Inflammatory macrophage treated with lipopolysaccharide for 4 hours (primary cell): ENCODE results near the gene SHANK1.
A peak's percentile ranks its signal among the peaks of the same experiment; 100 is the strongest.
"Not testable (repeated sequence)": the region's sequence is repeated elsewhere in the genome, so short reads cannot be mapped to it uniquely, and the experiment has no call there.

ENCODE experiments used
- DNase-seq: peaks from one replicate; pipeline ENCODE4 v3.0.0-alpha.2; 2020

SHANK1 gene

DNA sequence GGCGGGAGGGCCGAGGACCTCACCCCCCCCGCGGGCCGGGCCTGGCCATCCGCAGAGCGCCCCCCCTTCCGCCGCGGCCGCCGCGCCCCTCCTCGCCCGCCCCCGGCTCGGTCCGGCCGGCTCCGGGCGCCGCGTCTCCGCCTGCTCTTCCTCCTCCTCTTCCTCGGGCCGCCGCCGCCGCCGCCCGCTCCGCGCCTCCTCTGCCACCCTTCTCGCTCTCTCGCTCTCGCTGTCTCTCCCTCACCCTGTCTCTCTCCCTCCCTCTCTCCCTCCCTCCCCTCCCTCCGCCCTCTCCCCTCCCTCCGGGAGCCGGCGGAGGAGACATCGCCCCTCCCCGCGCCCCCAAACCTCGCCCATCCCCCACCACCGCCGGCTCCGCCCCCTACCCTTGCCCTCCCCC lies at the start of gene SHANK1:
SHANK1 (minus strand) TSS at position 237 of the 400 bp plus-strand sequence. CDS start 2,883 bp downstream, outside the sequence.
- no peak for DNase-seq

DNA sequence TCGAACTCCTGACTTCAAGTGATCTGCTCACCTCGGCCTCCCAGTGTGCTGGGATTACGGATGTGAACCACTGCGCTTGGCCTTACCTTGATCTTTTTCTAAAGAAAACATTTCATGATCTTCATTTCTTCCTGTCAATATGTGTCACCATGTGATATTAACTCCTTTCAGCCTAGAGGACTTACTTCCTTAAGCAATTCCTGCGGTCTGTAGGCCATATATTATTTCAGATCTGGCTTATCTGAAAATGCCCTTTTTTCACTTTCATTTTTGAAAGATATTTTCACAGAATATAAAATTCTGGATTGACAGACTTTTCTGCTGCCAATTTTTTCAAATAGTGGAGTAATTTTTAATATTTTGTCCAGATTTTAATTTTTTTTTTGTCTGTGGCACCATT lies 48.7 kb upstream of the SHANK1 start:
- no peak for DNase-seq

DNA sequence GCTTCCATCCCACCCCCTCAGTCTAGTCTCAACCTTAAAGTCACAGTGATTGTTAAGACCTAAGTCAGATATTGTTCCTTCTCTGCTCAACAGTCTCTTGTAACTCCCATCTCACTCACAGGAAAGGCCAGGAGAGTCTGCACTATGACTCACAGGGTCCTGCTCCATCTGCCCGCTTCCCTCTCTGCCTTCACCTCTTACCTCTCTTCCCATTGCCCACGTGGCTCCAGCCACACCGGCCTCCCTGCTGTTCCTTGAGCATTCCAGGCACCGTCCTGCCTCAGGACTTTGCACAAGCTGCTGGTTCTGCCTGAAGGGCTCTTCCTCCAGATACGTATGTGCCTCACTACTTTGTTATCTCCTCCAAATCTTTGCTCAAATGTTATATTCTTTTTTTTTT lies 47.7 kb upstream of the SHANK1 start:
- not testable (repeated sequence) for DNase-seq

DNA sequence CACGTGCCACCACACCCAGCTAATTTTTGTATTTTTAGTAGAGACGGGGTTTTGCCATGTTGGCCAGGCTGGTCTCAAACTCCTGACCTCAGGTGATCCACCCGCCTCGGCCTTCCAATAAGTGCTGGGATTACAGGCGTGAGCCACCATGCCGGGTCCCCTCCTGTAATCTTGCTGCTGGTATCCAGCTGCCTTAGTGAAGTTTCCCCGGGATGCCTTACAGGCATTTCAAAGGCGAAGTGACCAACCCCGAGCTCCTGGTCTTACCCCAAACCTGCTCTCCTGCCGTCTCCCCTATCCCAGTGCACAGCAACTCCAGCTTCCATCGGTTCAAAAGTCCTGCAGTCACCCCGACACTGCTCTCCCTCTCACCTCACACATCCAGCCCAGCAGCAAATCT lies 47.1 kb upstream of the SHANK1 start:
- not testable (repeated sequence) for DNase-seq

DNA sequence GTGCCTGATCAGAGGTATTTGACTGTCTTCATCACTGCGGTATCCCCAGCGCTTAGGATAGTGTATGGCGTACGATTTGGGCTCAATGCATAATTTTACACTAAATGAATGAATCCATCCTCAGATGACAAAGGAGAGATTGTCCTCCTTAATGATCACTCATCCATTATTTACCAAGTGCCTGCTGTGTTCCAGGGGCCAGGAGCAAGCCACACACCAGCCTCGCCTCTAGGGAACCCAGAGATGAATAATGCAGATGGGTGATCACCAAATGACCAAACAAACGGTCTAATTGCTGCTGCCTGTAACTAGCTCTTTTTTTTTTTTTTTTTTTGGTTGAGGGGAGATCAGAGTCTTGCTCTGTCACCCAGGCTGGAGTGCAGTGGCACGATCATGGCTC lies 44.8 kb upstream of the SHANK1 start:
- DNase-seq = no peak

DNA sequence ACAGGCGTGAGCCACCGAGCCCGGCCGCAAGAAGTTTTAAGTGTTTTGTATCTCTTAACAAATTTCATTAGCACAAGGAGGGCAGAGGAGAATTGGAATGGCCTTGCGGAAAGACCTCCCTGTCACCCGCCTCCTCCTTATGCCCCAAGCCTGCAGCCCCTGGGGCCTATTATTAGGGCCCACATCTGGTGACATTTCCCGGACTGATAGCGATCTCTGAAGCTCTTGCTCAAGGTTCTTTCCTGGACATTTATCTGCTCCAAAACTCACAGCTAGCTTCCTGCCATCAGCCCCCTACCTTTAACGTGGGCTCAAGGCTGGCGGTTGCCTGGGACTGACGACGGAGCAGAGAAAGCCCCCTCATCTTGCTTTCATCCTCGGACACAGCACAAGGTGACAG lies 43.9 kb upstream of the SHANK1 start:
- not testable (repeated sequence) for DNase-seq

DNA sequence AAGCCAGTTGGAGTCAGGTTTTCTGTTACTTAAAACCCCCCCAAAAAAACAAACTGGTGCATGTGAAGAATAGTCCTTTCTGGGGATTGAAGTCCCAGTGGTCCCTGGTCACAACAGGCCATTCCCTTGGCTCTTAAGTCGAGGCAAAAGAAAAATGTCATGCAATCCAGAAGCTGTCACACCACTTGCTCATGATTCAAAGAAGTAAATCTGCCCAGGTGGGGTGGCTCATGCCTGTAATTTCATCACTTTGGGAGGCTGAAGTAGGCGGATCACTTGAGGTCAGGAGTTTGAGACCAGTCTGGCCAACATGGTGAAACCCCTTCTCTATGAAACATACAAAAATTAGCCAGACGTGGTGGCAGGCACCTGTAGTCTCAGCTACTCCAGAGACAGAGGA lies 41.9 kb upstream of the SHANK1 start:
- not testable (repeated sequence) for DNase-seq

DNA sequence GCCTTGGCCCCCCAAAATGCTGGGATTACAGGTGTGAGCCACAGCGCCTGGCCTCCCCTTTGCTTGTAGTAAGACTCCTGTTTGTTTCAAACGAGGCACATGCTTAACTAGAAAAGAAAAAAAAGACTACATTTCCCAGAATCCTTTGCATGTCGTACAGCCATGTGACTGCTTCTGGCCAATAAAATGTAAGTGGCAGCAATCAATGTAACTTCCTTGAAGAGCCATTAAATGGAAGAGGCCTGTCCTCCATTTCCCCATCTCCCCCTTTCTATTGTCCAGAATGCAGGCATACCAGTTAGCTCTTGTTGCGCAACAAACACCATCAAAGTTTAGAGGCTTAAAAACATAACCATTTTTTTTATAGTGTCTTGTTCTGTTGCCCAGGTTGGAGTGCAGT lies 40.3 kb upstream of the SHANK1 start:
- peak; percentile 7 for DNase-seq

DNA sequence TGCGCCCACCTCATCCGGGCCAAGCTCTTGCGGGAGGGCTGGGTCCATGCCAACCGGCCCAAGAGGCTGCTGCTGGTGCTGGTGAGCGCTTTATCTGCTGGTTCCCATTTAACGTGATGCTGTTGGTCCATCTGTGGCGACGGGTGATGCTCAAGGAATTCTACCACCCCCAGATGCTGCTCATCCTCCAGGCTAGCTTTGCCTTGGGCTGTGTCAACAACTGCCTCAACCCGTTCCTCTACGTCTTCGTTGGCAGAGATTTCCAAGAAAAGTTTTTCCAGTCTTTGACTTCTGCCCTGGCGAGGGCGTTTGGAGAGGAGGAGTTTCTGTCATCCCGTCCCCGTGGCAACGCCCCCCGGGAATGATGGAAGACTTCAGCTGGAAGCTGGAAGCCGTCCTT lies 39.5 kb upstream of the SHANK1 start:
- DNase-seq = not testable (repeated sequence)

DNA sequence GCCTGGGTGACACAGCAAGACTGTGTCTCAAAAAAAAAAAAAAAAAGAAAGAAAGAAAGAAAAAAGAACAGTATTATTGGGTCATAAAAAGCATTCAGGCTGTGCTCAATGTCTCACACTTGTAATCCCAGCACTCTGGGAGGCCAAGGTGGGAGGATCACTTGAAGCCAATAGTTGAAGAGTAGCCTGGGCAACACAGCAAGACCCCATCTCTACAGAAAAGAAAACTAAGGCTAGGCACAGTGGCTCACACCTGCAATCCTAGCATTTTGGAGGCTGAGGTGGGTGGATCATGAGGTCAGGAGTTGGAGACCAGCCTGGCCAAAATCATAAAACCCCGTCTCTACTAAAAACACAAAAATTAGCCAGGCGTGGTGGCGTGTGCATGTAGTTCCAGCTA lies 38.0 kb upstream of the SHANK1 start:
- not testable (repeated sequence) for DNase-seq

DNA sequence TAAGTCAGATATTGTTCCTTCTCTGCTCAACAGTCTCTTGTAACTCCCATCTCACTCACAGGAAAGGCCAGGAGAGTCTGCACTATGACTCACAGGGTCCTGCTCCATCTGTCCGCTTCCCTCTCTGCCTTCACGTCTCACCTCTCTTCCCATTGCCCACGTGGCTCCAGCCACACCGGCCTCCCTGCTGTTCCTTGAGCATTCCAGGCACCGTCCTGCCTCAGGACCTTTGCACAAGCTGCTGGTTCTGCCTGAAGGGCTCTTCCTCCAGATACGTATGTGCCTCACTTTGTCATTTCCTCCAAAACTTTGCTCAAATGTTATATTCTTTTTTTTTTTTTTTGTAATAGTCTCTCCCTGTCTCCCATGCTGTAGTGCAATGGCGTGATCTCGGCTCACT lies 36.6 kb upstream of the SHANK1 start:
- DNase-seq = not testable (repeated sequence)

DNA sequence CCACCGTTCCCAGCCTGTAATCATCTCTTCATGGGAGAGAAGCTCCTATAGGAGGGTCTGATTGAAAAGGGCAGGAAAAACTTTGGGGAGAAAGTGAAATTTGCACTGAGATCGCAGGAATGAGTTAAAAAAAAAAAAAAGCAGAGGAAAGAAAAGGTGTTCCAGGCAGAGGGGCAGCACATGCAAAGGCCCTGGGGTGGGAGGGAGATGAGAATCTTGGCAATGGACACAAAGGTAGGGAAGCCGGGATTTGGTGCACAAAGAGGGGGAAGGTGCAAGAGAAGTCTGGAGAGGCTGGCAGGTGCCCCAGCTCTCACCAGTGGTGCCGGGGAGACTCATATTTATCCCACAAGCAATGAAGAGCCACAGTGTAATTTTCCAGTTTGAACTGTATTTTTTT lies 34.3 kb upstream of the SHANK1 start:
- DNase-seq = no peak

DNA sequence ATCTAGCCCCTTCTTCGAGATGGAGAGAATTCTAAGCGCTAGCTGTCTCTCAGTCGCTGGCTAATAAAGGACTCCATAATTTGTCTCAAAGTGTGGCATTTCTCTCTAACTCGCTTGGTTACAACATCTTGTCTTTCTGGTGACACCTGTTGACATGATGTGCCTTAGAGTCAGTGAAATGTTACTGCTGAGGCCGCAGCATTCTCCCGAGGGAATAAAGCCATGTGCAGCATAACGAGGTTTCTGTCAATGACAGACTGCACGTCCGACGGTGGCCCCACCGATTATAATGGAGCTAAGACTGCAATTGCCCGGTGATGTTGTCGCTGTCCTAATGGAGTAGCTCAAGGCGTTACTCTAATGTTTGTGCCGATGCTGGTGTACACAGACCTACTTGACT lies 30.4 kb upstream of the SHANK1 start:
- DNase-seq = no peak

DNA sequence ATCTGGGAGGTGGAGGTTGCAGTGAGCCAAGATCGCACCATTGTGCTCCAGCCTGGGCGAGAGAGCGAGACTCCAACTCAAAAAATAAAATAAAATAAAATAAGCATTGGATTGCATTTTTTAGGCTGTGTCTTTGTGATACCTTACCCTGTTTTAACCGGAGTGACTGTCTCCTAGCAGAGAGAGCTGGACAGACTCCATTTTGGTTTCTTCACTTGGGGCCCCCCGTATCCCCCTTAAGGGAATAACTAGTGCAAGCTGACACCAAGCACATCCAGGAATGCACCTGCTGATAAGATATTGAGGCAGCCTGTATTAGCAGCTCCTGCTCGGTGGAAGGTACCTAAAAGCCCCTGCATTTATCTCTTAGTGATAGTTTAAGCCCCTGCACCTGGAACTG lies 29.9 kb upstream of the SHANK1 start:
- DNase-seq = no peak

DNA sequence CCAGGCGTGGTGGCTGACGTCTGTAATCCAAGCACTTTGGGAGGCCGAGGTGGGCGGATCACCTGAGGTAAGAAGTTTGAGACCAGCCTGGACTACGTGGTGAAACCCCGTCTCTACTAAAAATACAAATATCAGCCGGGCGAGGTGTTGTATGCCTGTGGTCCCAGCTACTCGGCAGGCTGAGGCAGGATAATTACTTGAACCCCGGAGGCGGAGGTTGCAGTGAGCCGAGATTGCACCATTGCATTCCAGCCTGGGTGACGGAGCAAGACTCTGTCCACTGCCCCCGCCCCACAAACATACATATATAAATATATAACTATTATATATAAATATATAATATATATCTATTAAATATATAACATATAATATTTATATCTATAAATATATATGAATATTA lies 27.5 kb upstream of the SHANK1 start:
- DNase-seq = not testable (repeated sequence)

DNA sequence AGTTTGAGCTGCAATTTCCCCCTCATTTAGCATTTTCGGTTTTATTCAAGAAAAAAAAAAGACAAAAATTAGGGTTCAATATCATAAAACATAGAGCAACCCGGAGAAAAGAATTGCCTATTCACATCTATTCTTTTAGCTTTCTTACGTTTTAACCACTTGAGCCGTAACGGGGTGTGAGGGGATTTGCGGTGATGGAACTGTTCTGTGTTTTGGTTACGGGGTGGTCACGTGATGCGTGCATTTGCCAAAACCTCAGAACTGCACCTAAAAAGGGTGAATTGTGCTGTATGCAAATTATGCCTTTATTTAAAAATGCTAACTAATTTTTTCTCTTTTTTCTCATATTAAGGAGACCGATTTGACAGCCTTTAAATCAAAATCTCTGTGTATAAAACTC lies 25.6 kb upstream of the SHANK1 start:
- no peak for DNase-seq

DNA sequence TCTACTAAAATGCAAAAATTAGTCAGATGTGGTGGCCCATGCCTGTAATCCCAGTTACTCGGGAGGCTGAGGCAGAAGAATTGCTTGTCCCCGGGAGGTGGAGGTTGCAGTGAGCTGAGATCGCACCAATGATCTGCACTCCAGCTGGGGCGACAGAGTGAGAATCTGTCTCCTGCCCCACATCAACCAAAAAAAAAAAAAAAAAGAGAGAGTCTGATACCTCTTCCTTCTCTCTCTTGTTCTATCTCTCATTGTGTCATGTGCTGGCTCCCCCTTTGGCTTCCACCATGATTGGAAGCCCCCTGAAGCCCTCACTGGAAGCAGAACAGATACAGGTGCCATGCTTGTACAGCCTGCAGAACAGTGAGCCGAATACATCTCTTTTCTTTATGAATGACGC lies 23.9 kb upstream of the SHANK1 start:
- DNase-seq = no peak

DNA sequence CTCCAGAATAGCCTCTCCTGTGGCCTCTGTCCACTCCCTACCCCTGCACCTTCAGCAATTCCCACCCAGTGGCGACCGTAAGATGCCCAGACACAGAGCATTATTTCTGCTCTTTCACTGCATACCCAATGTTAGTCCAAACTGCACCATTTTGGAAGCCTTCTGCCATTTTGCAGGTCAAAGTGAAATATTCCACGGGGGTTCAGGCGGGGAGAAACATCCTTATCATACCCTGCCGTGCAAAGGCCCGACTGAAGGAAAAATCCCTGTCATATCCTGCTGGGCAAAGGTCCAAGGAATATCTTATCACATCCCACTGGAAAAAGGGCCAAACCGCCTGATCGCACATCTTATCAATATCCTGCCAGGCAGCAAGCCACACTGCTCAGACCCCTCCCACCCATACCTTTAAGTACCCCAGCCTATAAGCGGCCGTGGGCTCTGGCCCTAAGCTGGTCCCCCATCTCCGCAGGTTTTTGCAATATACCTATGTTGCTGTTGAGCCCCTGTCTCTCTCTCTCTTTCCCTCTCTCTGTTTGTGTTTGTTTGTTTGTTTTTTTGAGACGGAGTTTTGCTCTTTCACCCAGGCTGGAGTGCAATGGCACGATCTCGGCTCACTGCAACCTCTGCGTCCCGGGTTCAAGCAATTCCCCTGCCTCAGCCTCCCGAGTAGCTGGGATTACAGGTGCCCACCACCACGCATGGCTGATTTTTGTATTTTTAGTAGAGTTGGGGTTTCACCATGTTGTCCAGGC lies 21.8 kb upstream of the SHANK1 start:
- DNase-seq = no peak

DNA sequence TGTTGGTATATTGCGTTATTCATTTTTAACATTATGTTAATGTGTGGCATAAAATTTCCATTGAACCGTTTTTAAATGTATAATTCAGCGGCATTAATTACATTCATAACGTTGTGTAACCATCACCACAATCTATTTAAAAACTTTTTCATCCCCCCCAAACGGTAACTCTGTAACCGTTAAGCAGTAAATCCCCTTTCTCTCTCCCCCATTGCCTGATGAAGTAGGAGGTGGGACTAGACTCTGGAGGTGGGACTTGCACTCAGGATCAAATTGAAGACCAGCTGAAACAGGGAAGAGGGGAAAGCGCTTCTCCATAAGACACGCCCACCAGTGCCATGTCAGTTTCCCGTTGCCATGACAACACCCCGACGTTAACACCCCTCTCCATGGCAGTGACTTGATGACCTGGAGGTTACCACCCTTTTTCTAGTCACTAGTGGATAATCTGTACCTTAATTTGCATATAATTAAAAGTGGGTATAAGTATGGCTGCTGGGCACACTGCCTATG lies 20.4 kb upstream of the SHANK1 start:
- DNase-seq = peak; percentile 1

DNA sequence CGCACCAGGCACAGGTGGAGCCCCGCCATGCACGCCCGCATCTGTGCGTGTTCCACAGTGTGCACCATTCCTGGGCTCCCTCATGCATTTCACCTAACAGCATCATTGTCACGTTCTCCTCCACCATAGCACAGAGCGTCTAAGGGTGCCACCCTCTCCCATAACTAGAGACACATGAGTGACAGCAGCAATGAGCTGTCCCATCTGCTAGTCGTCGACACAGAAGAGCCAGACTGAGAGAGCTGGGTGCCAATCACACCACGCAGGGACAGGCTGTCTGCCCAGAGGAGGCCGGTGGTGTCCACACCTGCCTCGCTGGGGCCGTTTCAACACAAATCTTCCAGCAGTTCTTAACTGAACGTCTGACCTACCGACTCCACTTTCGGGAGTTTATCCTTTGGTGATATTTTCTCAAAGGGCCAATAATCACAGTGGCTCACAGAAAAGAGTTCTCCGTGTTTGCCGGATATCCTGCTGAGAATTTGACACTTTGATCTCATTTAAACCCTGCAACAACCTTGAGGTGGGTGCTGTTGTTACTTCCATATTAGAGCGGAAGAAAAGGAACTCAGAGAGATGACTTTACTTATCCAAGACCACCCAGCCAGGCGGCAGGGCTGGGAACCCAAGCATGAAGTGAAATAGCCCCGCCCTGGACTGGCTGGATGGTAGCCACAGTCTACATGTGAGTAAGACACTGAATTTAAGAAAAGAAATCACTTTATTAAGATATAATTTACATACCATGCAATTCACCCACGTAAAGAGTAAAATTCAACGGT lies 19.7 kb upstream of the SHANK1 start:
- DNase-seq = no peak

DNA sequence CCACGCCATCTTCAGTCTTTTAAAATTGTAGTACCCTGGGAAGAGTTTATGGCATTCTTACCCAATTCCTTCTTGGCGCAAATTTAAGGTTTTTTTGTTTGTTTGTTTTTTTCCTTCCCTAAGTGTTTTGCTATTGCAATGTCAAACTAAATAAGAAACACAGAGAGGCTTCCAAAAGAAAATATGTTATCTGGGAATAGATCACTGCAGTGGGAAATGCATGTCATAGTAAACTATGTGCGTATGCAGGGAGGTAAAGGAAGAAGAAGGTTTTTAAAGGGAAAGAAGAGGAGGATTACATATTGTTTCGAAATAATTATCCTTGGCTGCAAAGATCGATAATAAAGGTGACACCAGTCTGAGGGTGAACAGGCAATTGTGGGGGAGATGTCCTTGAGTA lies 16.7 kb upstream of the SHANK1 start:
- no peak for DNase-seq

DNA sequence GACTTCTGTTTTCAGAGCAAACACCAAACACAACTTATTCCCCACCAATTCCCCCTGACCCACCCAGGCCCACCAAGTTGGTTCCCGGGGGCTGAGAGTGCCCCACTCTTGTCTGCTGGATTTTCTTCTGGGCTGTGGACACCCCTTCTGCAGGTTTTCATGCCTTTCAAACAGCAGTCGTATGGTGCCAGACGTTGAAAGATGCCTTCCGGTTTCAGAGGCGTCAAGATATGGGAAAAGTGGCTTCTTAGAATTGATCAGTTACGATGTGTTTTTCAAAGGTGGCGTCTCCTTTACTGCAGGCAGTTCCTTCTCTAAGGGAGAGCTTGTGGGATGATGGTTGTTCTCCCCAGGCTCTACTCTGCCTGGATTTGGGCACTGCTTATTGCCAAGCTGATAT lies 16.3 kb upstream of the SHANK1 start:
- DNase-seq = no peak

DNA sequence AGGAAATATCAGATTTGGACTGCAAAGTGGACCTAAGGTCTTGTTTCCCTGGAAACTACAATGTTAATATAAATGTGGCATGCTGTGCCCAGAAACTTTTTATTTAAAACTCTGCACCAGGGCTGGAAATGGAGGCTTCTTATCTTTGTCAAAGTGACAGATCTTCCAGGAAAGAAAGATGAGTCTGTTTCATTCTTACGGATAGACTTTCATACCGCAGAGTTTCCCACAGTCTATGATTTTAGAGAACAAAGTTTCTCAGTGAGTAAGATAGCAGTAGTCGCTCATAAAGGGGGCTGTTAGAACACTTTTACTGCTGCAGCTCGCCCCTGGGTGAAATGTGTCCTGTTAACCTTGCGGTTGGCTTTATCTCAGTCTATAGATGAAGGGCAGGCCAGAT lies 10.3 kb upstream of the SHANK1 start:
- DNase-seq = no peak

DNA sequence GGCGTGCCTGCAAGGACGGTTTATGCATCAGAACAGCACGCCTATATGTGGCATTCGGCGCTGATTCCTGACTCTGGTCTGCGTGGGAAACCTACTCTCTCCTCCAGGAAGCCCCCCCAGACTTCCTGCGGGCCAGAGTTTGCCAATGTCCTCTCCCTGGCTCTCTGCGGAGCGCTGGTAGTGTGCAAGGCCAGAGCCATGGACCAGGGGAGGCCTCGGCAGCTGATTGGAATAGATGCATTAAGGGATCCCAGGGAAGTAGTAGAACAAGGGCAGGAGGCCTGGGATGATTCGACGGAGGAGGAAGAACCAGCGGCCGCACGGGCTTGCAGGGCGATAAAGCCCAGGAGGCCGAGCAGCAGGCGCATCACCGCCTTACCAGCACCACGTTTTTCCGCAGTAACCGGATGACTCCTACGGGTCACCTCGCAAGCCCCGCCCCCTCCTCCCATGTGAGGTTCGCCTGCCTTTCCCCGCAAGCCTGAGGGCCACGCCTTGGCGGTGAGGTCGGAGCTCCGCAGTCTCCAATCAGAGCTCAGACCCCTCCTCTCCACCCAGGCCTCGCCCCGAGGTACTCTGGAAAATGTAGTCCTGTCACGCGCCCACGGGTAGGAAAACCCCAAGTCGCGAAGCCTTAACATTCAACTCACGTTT lies 8.6 kb upstream of the SHANK1 start:
- DNase-seq = peak; percentile 74
